ENCODE results near the gene PROC.

Gene PROC

DNA sequence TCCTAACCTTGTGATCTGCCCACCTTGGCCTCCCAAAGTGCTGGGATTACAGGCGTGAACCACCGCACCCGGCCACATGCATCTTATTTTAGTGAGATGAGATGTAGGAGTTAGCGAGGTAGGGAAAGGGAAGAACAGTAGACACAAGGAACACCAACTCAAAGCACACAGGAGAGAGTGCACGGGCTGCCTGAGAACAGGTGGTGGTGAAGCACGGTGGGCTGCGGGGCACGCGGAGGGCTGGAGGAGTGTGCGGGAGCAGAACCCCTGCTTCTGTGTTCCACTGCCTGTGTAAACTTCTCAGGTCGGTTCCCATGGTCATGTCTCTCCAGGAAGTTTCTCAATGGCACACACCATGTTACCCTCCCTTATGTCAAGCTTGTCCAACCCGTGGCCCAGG is 38.7 kb downstream of the PROC start:
- CTCF ChIA-PET: interaction anchor here (0.6 to 1.9 kb wide), 2 partner anchors 22 to 262 kb away, joined by 4 to 7 read pairs; no protein-coding TSS in a partner anchor
- POLR2A ChIA-PET: no interaction called here
- no peak for DNase-seq (ENCODE audit: low read depth, low spot score)
- TF ChIP-seq, protein P1, sequence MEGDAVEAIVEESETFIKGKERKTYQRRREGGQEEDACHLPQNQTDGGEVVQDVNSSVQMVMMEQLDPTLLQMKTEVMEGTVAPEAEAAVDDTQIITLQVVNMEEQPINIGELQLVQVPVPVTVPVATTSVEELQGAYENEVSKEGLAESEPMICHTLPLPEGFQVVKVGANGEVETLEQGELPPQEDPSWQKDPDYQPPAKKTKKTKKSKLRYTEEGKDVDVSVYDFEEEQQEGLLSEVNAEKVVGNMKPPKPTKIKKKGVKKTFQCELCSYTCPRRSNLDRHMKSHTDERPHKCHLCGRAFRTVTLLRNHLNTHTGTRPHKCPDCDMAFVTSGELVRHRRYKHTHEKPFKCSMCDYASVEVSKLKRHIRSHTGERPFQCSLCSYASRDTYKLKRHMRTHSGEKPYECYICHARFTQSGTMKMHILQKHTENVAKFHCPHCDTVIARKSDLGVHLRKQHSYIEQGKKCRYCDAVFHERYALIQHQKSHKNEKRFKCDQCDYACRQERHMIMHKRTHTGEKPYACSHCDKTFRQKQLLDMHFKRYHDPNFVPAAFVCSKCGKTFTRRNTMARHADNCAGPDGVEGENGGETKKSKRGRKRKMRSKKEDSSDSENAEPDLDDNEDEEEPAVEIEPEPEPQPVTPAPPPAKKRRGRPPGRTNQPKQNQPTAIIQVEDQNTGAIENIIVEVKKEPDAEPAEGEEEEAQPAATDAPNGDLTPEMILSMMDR (IDR thresholded peaks at IDR 0.05; ENCODE audit: insufficient read depth, low read length, missing control alignments): no peak
- no peak overlapping the region for H3K4me3 ChIP-seq (ENCODE audit: low read depth, low read length)

DNA sequence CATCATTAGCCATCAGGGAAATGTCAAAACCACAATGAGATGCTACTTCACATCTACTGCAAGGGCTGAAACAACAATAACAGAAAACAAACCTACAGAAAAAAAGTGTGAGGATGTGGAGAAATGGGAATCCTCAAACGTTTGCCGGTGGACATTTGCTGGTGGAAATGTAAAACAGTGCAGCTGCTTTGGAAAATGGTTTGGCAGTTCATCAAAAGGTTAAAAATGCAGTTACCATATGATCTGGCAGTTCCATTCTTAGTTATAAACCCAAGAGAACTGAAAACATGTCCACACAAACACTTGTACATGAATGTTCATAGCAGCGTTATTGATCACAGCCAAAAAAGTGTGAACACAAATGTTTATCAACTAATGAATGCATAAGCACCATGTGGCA is 44.2 kb downstream of the PROC start:
- CTCF ChIA-PET: interaction anchor here (0.7 to 9.2 kb wide), 4 partner anchors 17 to 138 kb away, joined by 3 to 70 read pairs (median 8); no protein-coding TSS in a partner anchor
- TF ChIP-seq, protein P1 (IDR thresholded peaks at IDR 0.05; ENCODE audit: insufficient read depth, low read length, missing control alignments): no peak
- H3K4me3 ChIP-seq (ENCODE audit: low read depth, low read length): no peak overlapping the region
- POLR2A ChIA-PET: no interaction called here
- DNase-seq (ENCODE audit: low read depth, low spot score): no peak

DNA sequence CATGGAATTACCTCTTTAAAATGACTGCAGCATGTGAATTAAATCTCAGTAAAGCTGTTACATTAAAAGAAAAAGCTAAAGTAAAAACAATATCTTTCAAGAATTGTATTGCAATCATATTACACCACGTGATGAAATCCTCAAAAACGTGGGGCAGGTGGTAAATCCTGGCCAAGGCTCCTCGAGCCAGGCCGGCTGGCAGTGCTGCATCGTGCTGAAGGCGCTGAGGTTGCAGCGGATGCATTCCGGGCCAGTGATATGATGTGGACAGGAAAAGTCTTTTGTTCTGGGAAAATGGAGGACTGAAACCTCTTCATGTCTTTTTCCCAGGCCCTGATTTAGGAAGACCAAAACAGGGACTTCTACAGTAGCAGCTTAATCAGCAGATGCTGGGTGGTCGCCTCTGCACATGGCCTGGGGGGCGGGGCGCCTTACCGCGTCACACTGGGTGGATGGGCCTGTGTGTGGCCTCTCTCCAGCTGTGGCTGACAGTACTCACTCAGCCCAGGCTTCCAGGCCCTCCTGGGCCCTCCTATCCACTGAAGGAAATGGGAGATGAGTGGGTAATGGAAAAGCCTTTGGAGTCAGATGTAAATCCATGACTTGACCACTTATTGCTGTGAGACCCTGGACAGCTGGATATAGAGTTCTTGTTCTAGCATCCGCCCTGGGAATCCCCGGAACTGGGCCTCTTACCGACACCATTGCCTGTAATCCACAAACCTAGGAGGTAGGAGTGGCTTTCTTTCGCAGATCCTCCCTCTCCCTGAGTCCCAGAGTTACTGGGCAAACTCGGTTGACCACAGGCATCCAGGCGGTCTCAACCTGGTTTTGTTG is 45.1 kb downstream of the PROC start:
- TF ChIP-seq, protein P1 (IDR thresholded peaks at IDR 0.05; ENCODE audit: insufficient read depth, low read length, missing control alignments): no peak
- no peak for DNase-seq (ENCODE audit: low read depth, low spot score)
- H3K4me3 ChIP-seq (ENCODE audit: low read depth, low read length): no peak overlapping the region
- ChIA-PET POLR2A (interaction anchor here (0.6 kb wide), 1 partner anchor 58 kb away, joined by 3 read pairs; no protein-coding TSS in a partner anchor), CTCF (interaction anchor here (0.7 to 9.2 kb wide), 4 partner anchors 16 to 192 kb away, joined by 3 to 70 read pairs (median 6); no protein-coding TSS in a partner anchor)

DNA sequence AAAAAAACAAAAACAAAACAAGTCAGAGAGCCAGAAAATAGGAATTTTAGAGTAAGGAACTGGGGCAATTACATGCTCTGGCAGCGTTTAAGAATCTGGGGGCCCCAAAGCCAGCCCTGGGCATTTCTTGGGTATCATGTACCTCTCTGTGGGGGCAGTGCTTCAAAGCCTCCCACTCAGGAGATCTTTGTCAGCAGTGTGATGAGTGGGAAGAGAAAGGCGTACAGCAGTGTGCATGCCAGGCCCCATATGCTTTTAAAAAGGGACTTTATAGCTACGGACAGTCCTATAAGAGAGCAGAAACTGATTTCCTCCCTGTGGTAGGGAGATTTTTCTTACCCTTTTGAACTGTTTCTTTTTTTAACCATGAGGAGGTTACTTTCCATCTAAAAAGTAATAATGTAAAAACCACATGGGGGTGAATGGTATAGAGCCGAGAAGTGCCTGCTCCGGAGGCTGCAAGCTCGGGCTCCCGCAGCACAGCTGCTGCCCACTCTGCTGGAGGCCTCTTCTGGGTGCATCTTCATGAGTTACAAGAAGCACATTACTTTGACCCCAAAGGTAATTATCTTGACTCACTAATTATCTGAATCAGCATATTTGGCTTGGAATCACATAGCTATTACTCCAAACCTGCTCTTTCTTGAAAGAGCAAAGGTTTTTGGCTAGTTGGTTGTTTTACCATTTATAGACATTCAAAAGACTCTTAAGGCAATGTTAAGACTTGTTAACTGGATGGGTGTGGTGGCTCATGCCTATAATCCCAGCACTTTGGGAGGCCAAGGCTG is 46.4 kb downstream of the PROC start:
- TF ChIP-seq, protein P1 (IDR thresholded peaks at IDR 0.05; ENCODE audit: insufficient read depth, low read length, missing control alignments): no peak
- no peak for DNase-seq (ENCODE audit: low read depth, low spot score)
- no peak overlapping the region for H3K4me3 ChIP-seq (ENCODE audit: low read depth, low read length)
- ChIA-PET CTCF (interaction anchor here (0.7 to 9.2 kb wide), 4 partner anchors 15 to 140 kb away, joined by 3 to 70 read pairs (median 4); no protein-coding TSS in a partner anchor), POLR2A (no interaction called here)

DNA sequence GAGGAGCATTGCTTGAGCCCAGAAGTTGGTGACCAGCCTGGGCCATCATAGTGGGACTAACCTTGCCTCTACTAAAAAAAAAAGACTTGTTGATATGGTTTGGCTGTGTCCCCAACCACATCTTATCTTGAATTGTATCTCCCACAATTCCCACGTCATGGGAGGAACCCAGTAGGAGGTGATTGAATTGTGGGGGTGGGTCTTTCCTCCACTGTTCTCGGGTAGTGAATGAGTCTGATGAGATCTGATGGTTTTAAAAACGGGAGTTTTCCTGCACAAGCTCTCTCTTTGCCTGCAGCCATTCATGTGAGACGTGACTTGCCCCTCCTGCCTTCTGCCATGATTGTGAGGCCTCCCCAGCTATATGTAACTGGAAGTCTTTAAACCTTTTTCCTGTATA is 47.0 kb downstream of the PROC start:
- no peak for DNase-seq (ENCODE audit: low read depth, low spot score)
- ChIA-PET CTCF (interaction anchor here (0.8 to 9.2 kb wide), 3 partner anchors 15 to 141 kb away, joined by 3 to 70 read pairs (median 5); no protein-coding TSS in a partner anchor), POLR2A (no interaction called here)
- TF ChIP-seq, protein P1 (IDR thresholded peaks at IDR 0.05; ENCODE audit: insufficient read depth, low read length, missing control alignments): no peak
- no peak overlapping the region for H3K4me3 ChIP-seq (ENCODE audit: low read depth, low read length)

DNA sequence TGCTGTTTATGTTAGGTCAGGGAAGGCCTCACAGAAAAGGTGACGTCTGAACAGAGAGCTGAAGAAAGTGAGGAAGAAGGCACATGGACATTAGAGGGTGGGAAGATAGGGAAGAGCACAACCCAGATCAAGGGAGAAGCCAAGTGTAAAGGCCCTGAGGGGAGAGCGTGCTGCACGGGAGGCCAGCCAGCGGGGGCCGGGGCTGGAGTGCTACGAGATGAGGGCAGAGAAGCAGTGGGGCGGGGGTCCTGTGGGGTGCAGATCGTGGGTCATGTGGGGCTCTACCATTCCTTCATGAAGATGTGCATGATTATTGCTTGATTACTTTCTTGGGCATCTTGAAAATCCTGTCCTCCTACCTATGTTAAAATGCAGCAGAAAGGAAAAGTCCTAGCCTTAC is 50.8 kb downstream of the PROC start:
- ChIA-PET CTCF (interaction anchor here (9.2 kb wide), 1 partner anchor 11 kb away, joined by 70 read pairs; no protein-coding TSS in a partner anchor), POLR2A (no interaction called here)
- H3K4me3 ChIP-seq (ENCODE audit: low read depth, low read length): no peak overlapping the region
- TF ChIP-seq, protein P1 (IDR thresholded peaks at IDR 0.05; ENCODE audit: insufficient read depth, low read length, missing control alignments): no peak
- DNase-seq (ENCODE audit: low read depth, low spot score): no peak

All from AG04449 (cell line).